Sigmoid colon (tissue), 7 donors: ENCODE data around the gene TFB2M. TPM values are rescaled to one million over a fixed set of nuclear protein-coding genes. Genes with fewer than 3 reads are reported as not detected.
"Not testable (repeated sequence)": the region's sequence is repeated elsewhere in the genome, so short reads cannot be mapped to it uniquely, and the experiment has no call there.

Experiments
- DNase-seq: peaks from one replicate; pipeline ENCODE4 v3.0.0-alpha.2; 2019
- H3K27ac ChIP-seq, 4 donors: fragments of 200-600 bp; sonication (generic); one replicate each; pipeline ENCODE4 v1.5.1; 2016 to 2019; ENCODE audit warnings: mild to moderate bottlenecking in 1 of 4
- H3K27me3 ChIP-seq, 3 donors: fragments of 200-600 bp; sonication (generic); one replicate each; pipeline ENCODE4 v1.5.1; 2019; ENCODE audit warnings: mild to moderate bottlenecking in 1 of 3
- H3K36me3 ChIP-seq, 4 donors: fragments of 200-600 bp; sonication (generic); one replicate each; pipeline ENCODE4 v1.5.1; 2016 to 2019
- H3K4me1 ChIP-seq, 4 donors: fragments of 200-600 bp; sonication (generic); one replicate each; pipeline ENCODE4 v1.5.1; 2017 to 2019
- H3K4me3 ChIP-seq, 4 donors: fragments of 200-600 bp; sonication (generic); one replicate each; pipeline ENCODE4 v1.5.1; 2017 to 2019; ENCODE audit warnings: mild to moderate bottlenecking in 2 of 4, moderate library complexity in 1 of 4
- H3K9me3 ChIP-seq, 4 donors: fragments of 200-600 bp in 3 of 4; sonication (generic) in 3 of 4; one replicate each; pipeline versions ENCODE4 v1.5.1 to v1.6.1; 2013 to 2019
- EP300 ChIP-seq, 4 donors: sonication (generic); formaldehyde crosslinking; IDR thresholded peaks; one replicate each; pipeline ENCODE4 v1.6.1; 2017; ENCODE audit warnings: antibody characterized with exemption in 4 of 4
- POLR2A ChIP-seq, 2 donors: fragments of 450-650 bp; IDR thresholded peaks; one replicate each; pipeline ENCODE4 v1.6.1; 2016; ENCODE audit warnings: antibody characterized with exemption in 2 of 2, mild to moderate bottlenecking in 2 of 2, moderate library complexity in 2 of 2
- POLR2AphosphoS5 ChIP-seq, 4 donors: sonication (generic); formaldehyde crosslinking; IDR thresholded peaks; one replicate each; pipeline ENCODE4 v1.6.1; 2017; ENCODE audit warnings: antibody characterized with exemption in 4 of 4
- WGBS, 2 donors: extraction: QIAGEN DNeasy Blood & Tissue Kit; methylation state at CpG; one replicate each; pipeline ENCODE4 v1.1.7; 2013; 5-methylcytosine and 5-hydroxymethylcytosine counted together
- intact Hi-C: fragments of 100-400 bp; cut with DNase I; formaldehyde crosslinking; loops from one replicate; pipeline ENCODE4 v1.15.1; 2023
- polyA plus RNA-seq, 3 donors: library from polyadenylated mRNA; stranded (reverse); fragments of 200-250 nt; gene quantifications; one replicate each; pipeline ENCODE4 v1.2.3, GENCODE V29; 2013
- total RNA-seq, 4 donors: library from RNA; depleted of rRNA; stranded (reverse); fragments of >200 nt; gene quantifications; one replicate each; pipeline ENCODE4 v1.1.0, GENCODE V29; 2016
- TF ChIP-seq, protein P1 (sequence below), 4 experiments: fragments of 450-650 bp in 3 of 4; fragments of 200-600 bp in 1 of 4; IDR thresholded peaks; one replicate each; pipeline ENCODE4 v1.5.1; 2016 to 2019; ENCODE audit warnings: antibody characterized with exemption in 4 of 4, mild to moderate bottlenecking in 3 of 4, moderate library complexity in 2 of 4
- donor health status: healthy with polysubstance abuse.
- donor health status: Bipolar disorder and iron deficiency.
- donor health status: healthy.

TFB2M gene
- total and polyA plus RNA-seq, 7 donors = 4.7 to 18.5 (median 12.8) TPM

DNA sequence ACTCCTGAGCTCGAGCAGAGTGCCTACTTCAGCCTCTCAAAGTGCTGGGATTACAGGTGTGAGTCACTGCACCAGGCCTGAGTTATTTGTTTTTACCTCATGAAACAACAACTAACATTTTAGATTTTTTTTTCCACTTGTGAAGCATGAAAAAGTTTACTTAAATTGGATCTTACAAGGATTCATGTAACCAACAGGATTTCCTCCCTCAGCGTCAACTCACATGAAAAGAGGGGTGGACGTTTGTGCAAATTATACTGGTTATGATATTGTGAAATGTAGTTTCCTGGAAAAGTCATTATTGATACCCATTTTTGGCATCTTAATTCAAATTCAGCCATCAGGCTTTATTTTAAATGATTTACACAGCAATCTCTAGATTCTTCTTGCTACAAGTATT is 6.7 kb upstream of the TFB2M start:
- TF ChIP-seq, protein P1, sequence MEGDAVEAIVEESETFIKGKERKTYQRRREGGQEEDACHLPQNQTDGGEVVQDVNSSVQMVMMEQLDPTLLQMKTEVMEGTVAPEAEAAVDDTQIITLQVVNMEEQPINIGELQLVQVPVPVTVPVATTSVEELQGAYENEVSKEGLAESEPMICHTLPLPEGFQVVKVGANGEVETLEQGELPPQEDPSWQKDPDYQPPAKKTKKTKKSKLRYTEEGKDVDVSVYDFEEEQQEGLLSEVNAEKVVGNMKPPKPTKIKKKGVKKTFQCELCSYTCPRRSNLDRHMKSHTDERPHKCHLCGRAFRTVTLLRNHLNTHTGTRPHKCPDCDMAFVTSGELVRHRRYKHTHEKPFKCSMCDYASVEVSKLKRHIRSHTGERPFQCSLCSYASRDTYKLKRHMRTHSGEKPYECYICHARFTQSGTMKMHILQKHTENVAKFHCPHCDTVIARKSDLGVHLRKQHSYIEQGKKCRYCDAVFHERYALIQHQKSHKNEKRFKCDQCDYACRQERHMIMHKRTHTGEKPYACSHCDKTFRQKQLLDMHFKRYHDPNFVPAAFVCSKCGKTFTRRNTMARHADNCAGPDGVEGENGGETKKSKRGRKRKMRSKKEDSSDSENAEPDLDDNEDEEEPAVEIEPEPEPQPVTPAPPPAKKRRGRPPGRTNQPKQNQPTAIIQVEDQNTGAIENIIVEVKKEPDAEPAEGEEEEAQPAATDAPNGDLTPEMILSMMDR (IDR thresholded peaks at IDR 0.05) = no peak
- TF ChIP-seq EP300 (IDR thresholded peaks at IDR 0.05) (no peak), POLR2A (IDR thresholded peaks at IDR 0.05) (no peak), POLR2AphosphoS5 (IDR thresholded peaks at IDR 0.05) (no peak)
- WGBS, 2 donors = 54 to 77% methylated on average over 3 of the region's 3 CpGs
- H3K4me1 ChIP-seq = peaks cover 0 to 61% (median 35%) of the 10 kb centered on the region in 4 donors
- no peaks in the 10 kb centered on the region for H3K9me3 ChIP-seq
- H3K36me3 ChIP-seq = no peaks in the 10 kb centered on the region
- peak overlapping the region in 3 of 4 donors; percentile 59 to 99 (median 97) for H3K27ac ChIP-seq
- DNase-seq = no peak
- H3K4me3 ChIP-seq = no peak overlapping the region
- H3K27me3 ChIP-seq = no peaks in the 10 kb centered on the region
- intact Hi-C loops = no loop called here

DNA sequence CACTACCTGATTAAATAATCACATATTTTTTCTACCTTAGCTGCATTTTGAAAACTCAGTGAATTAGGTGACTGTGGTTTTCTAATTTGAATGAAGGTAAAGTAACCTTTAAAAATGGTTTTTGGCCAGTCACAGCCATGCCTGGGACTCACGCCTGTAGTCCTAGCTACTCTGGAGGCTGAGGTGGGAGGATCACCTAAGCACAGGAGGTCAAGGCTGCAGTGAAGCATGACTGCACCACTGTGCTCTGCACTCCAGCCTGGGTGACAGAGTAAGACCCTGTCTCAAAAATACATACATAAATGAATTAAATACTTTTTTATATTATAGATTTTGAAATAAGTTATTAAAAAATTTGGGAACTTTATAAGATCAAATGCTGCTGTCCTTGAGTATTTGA is 5.9 kb upstream of the TFB2M start:
- intact Hi-C loops = no loop called here
- WGBS, 2 donors = 94 to 99% methylated on average over 1 of the region's 1 CpG
- TF ChIP-seq POLR2AphosphoS5 (IDR thresholded peaks at IDR 0.05) (no peak), POLR2A (IDR thresholded peaks at IDR 0.05) (no peak), EP300 (IDR thresholded peaks at IDR 0.05) (no peak)
- TF ChIP-seq, protein P1 (IDR thresholded peaks at IDR 0.05) = no peak
- no peaks in the 10 kb centered on the region for H3K9me3 ChIP-seq
- H3K27ac ChIP-seq = peak overlapping the region in 2 of 4 donors; percentile 97 to 99
- H3K4me1 ChIP-seq = peaks cover 0 to 60% (median 38%) of the 10 kb centered on the region in 4 donors
- H3K4me3 ChIP-seq = no peak overlapping the region
- no peak for DNase-seq
- no peaks in the 10 kb centered on the region for H3K36me3 ChIP-seq
- H3K27me3 ChIP-seq = no peaks in the 10 kb centered on the region

DNA sequence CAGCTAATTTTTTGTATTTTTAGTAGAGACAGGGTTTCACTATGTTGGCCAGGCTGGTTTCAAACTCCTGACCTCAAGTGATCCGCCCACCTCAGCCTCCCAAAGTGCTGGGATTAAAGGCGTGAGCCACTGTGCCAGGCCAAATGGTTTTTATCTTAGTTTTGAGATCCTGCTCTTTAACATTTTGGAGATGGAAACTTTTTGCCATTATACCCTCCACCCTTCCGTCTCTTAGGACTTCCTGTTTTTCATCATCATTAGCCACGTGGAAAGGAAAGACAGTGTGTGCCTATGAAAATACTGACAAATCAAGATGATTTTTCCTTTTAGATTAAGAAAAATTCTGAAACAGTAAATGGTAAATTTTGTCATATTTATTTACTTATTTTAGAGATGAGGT is 5.2 kb upstream of the TFB2M start:
- intact Hi-C loops, H3K4me3 ChIP-seq, DNase-seq, H3K27me3 ChIP-seq, H3K9me3 ChIP-seq, H3K36me3 ChIP-seq: not testable (repeated sequence)
- WGBS, 2 donors = 63 to 80% methylated on average over 4 of the region's 4 CpGs
- Histone ChIP-seq H3K27ac (peak overlapping the region; percentile 52 to 99 (median 98)), H3K4me1 (peaks cover 0 to 58% (median 38%) of the 10 kb centered on the region in 4 donors)
- TF ChIP-seq POLR2AphosphoS5 (IDR thresholded peaks at IDR 0.05) = peak in 1 of 4 donors; percentile 34

DNA sequence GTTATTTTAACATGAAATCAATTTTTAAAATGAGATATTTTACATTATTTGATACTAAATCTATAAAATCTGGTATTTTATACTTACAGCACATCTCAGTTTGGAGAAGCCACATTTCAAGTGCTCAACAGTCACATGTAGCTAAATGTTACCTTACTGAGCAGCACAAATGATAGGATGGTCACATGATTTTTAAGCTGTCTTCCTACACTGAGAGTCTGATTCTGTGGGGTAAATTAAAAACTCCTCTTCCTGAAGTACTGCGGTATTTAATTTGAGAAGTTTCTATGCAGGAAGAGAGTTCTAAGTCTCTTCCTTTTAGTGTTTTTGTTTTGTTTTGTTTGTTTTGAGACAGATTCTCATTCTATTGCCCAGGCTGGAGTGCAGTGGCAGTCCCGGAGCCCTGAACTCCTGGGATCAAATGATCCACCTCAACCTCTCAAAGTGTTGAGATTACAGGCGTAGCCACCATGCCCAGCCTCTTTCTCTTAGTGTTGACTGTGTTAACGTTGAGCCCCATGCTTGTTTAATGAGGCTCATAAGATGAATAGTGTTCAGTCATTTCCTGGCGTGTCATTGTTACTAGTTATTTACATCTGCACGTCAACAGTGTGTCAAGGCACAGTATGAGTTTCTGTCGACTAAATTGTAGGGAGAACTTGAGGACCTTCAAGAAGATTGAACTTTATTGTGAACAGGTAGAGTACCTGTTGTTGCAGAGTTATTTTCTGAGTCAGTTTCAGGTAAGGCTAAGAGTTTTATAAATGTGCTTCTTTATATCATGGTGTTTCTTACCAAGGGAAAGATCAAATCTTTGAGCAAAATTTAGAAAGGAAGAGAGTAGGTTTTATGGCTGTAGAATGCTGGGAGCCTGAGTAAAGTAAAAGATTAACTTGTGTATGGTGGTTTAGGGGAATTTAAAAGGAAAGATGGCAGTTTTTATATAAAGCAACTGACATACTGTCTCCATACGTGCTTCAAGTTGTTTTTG is 3.5 kb upstream of the TFB2M start:
- no peak for TF ChIP-seq POLR2AphosphoS5 (IDR thresholded peaks at IDR 0.05)
- TF ChIP-seq, protein P1 (IDR thresholded peaks at IDR 0.05) = no peak
- TF ChIP-seq EP300 (IDR thresholded peaks at IDR 0.05) = no peak
- no peak for TF ChIP-seq POLR2A (IDR thresholded peaks at IDR 0.05)
- 9 to 21% methylated on average over 8 of the region's 8 CpGs for WGBS, 2 donors
- Histone ChIP-seq H3K9me3 (no peaks in the 10 kb centered on the region), H3K27me3 (no peaks in the 10 kb centered on the region), H3K4me1 (peaks cover 0 to 69% (median 48%) of the 10 kb centered on the region in 4 donors), H3K36me3 (no peaks in the 10 kb centered on the region), H3K4me3 (no peak overlapping the region), H3K27ac (peak overlapping the region; percentile 10 to 99 (median 98))
- intact Hi-C loops = loop anchor here (5.0 to 10.0 kb wide), 4 partner anchors 63 to 535 kb away; partner anchors contain the start of gene ZNF669
- no peak for DNase-seq

DNA sequence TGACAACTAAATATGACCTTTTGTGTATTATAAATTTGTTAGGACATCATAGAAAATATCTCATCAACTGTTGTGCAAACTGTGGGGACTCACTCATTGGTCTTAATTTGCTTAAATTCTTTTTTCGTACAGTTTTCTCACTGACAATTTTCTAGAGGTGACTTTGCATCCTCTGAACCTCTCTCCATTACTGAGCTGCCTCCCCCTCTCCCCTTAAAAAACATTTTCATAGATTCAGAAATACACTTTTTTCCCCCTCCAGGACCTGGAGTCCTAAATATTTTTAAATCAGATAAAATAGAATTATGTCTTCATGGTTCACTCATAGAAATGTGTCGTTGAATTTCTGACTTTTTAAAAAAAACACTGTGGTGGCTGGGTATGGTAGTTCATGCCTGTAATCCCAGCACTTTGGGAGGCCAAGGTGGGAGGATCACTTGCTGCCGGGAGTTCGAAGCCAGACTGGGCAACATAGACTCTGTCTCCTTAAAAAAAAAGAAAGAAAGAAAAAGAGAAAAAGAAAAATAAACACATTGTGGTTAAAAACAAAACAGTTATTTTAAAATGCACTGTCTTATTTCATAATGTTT is 1.7 kb upstream of the TFB2M start:
- Histone ChIP-seq H3K4me3 (peak overlapping the region; percentile 79 to 96 (median 84)), H3K27me3 (no peaks in the 10 kb centered on the region), H3K36me3 (peaks cover 0 to 9% (median 0%) of the 10 kb centered on the region in 4 donors), H3K27ac (peak overlapping the region; percentile 92 to 99 (median 98)), H3K9me3 (no peaks in the 10 kb centered on the region), H3K4me1 (peaks cover 0 to 65% (median 51%) of the 10 kb centered on the region in 4 donors)
- WGBS, 2 donors = 49 to 54% methylated on average over 4 of the region's 4 CpGs
- TF ChIP-seq, protein P1 (IDR thresholded peaks at IDR 0.05) = peak in 1 of 4 experiments; percentile 8
- no peak for TF ChIP-seq EP300 (IDR thresholded peaks at IDR 0.05)
- intact Hi-C loops = loop anchor here (2.0 to 10.0 kb wide), 6 partner anchors 61 to 537 kb away; partner anchors contain the start of genes SMYD3 and ZNF669
- DNase-seq = no peak
